Right lung (tissue), 5 donors: Measurements from ENCODE around the gene KDM4B. TPM values are rescaled to one million over a fixed set of nuclear protein-coding genes. Genes with fewer than 3 reads are reported as not detected.

Experiments used
- DNase-seq, 2 donors: peaks; one replicate each; pipeline ENCODE4 v3.0.0-alpha.2; 2013
- polyA plus RNA-seq, 5 donors: library from polyadenylated mRNA; unstranded; fragments of 120-200 nt; gene quantifications; one replicate each; pipeline versions ENCODE4 v1.2.1 to v1.2.3, GENCODE V29; 2013; ENCODE audit warnings: inconsistent platforms in 1 of 5, low replicate concordance in 1 of 5; ENCODE audit not compliant: insufficient read length in 5 of 5, insufficient read depth in 1 of 5

KDM4B gene
- polyA plus RNA-seq, 5 donors = 19.1 to 34.8 (median 24.8) TPM

DNA sequence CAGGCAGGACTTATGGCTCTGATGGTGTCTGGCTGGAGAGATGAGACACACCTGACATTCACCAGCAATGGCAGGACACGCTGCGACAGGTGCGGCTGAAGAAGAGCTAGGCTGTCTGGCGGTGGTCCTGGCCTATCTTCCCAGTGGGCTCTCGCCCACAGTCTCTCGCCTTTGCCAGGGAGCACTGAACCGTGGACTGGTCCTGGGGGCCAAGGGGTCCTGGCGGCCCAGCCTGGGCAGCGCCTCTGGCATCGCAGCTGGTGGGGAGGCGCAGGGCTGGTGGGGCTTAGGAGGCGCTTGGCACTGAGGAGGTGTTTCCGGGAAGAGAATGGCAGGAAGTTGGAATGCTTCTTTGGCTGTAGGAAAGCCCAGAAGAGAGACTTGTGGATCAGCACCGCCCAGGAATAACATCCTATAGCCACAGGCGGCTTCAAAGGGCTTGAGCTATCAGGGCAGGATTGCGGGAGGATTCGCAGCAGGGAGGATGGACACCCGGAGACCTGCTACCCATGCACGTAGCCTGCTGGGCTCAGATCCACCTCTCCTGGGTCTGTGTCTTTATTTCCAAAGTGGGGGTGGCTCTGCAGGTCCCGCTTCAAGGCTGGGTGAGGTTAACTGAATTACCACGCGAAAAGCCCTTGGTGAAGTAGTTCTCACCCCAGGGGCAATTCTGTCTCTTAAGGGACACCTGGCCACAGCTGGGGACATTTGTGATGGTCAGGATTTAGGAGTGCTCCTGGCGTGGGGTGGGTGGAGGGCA, 14.6 kb downstream of the KDM4B start:
- DNase-seq = no peak

- no peak for DNase-seq
Observed at GRCh38 chr19:4984106-4984380, 15.1 kb downstream of the KDM4B start.

DNA sequence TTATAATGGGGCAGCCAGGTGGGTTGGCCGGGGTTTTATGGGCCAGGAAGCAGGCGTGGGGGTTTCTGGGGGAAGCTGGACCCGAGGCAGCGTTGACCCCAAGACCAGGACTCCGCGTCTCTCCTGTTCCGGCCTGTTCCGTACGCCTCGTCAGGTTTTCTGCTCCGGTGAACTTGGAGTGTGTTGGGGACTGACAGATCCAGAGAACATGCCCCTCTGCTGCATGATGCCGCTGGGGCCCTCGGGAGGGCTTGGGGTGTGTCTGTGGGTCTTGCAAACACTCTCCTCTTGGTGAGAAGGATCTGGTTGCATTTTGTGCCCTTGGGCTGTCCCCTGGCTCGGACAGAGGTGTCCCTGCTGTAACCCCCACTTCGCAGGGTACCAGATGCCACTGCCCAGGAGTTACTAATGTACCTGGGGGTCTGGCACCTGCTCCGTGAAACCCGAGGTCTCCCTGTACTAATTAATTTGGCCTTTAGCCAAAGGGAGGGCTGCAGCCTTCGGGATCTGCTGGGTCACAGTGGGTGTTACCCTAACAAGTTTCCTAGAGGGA, 15.6 kb downstream of the KDM4B start:
- no peak for DNase-seq

DNA sequence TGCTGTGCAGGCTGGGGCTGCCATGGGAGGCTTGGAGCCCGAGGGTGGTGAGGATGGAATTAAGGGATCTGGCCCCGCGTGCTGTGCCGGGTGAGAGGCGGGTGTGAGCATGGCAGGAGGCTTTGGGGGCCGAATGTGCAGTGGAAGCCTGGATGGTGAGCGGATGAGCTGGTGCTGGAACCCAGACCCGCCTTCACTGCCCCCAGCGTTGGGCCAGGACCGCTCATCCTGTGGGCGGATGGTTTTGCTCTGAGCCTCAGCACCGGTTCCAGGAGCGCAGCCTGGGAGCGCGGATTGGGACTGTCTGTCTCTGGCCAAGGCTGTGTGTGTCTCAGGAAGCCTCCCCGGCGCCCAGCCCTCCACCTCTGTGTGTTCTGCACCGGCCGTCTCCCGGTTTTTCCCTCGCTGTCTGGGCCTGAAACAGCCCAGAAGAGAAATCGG, 16.7 kb downstream of the KDM4B start:
- DNase-seq = no peak

DNA sequence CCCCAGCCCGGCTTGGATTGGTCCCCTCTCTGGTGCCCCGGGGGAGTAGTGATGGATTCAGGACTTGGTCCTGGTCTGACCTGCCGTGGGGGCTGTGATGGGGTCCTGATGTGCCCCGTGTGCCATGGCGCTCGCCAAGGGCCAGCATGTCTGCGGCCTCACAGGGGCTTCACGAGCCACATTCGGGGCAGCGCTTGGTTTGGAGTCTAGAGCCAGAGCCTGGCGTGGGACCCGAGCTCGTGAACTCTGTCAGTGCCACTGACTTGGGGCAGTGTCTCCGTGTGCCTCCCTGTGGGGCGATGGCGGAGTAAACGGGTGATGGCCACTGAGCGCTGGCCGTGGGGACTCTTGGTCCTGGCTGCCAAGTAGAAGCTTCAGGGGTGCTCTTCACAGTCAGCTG, 17.1 kb downstream of the KDM4B start:
- no peak for DNase-seq

GRCh38 chr19:4986471-4986891, 17.6 kb downstream of the KDM4B start:
- DNase-seq = no peak

GRCh38 chr19:4987256-4987655, 18.3 kb downstream of the KDM4B start:
- no peak for DNase-seq

- no peak for DNase-seq
Observed at GRCh38 chr19:4987692-4988370, 18.9 kb downstream of the KDM4B start.

GRCh38 chr19:4988770-4989251, 19.9 kb downstream of the KDM4B start:
- peak; percentile 55 to 65 for DNase-seq

- no peak for DNase-seq
Observed at GRCh38 chr19:4990306-4990705, 21.4 kb downstream of the KDM4B start.

GRCh38 chr19:4991538-4991937, 22.6 kb downstream of the KDM4B start:
- DNase-seq = no peak

DNA sequence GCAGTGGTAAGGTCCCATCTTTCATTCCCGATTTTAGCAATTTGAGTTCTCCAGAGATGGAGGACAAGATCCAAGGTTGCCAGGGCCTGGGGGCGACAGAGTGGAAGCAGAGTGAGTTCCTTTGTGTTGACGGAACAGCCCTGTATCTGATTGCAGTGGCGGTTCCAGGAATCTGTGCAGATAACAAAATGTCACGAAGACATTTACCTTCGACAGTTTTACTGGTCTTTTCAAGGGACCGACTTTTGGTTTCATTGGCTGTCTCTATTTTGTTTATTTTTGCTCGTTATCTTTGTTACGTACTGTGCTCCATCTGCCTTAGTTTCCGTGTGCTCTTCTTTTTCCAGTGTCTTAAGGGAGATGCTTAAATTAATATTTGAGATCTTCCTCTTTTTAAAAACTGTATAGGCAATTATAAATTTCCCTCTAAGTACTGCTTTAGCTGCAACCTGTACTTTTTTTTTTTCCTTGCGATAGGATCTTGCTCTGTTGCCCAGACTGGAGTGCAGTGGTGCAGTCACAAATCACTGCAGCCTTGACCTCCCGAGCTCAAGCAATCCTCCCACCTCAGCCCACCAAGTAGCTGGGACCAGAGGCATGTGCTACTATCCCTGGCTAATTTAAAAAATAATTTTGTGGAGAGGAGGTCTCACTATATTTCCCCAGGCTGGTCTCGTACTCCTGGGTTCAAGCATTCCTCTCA, 23.2 kb downstream of the KDM4B start:
- no peak for DNase-seq

DNA sequence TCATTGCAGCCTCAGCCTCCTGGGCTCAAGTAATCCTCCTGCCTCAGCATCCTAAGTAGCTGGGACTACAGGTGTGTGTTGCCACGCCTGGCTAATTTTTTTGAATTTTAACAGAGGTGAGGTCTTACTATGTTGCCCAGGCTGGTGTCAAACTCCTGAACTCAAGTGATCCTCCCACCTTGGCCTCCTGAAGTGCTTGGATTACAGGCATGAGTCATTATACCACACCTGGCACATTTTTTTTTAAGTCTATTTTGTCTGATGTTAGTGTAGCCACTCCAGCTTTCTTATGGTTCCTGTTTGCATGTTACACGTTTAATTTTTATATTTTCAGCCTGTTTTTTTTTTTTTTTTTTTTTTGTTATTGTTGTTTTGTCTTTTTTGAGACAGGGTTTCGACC, 24.8 kb downstream of the KDM4B start:
- no peak for DNase-seq

DNA sequence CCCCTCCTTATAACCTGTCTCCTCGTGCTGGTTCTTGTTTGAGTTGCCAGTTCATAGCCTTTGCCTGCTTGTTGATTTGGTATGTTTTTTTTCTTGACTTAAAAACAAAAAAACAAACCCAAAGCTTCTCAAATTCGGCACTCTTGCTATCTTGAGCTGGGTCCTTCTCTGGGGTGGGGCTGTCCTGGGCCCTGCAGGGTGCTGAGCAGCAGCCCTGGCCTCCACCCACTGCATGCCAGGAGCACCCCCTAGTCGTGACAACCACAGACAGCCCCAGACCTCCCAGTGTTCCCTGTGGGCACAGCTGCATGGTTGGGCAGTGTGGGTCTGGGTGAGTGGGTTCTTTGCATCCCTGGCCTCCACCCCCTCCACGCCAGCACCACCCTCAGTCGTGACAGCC, 27.8 kb downstream of the KDM4B start:
- DNase-seq = no peak

- DNase-seq = no peak
Observed at GRCh38 chr19:4997297-4997696, 28.4 kb downstream of the KDM4B start.

GRCh38 chr19:5000120-5000611, 31.3 kb downstream of the KDM4B start:
- no peak for DNase-seq

- no peak for DNase-seq
Observed at GRCh38 chr19:5001615-5002014, 32.7 kb downstream of the KDM4B start.

DNA sequence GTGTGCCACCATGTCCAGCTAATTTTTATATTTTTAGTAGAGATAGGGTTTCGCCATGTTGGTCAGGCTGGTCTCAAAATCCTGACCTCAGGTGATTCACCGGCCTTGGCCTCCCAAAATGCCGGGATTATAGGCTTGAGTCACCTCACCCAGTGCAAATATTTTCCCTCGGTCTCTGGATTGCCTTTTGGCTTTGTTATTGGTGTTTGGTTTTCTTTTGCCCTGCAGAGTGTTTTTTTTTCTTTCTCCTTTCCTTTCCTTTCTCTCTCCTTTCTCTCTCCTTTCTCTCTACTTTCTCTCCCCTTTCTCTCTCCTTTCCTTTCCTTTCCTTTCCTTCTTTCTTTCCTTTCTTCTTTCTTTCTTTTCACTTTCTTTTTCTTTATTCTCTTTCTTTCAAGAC, 33.2 kb downstream of the KDM4B start:
- DNase-seq = no peak

- DNase-seq = no peak
Observed at GRCh38 chr19:5003781-5004180, 34.9 kb downstream of the KDM4B start.

DNA sequence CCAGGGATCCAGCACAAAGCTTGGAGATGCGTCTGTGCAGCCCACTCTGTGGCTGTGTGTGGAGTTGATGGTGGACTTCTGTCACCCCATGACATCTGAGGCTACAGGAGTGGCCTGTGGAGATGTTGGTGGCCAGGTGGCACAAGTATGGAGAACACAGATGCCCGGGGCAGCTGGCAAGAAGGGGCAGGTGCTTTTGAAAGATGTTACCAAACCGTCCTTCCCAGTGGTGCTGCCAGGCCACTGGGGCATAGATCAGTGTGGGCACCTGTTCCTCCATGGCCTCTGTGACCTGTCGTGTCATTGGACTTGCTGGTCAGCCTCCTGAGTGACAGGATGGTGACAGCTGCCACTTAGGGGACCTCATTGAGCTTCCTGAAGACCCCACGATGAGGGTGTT, 36.2 kb downstream of the KDM4B start:
- no peak for DNase-seq

GRCh38 chr19:5006201-5006600, 37.3 kb downstream of the KDM4B start:
- no peak for DNase-seq

DNA sequence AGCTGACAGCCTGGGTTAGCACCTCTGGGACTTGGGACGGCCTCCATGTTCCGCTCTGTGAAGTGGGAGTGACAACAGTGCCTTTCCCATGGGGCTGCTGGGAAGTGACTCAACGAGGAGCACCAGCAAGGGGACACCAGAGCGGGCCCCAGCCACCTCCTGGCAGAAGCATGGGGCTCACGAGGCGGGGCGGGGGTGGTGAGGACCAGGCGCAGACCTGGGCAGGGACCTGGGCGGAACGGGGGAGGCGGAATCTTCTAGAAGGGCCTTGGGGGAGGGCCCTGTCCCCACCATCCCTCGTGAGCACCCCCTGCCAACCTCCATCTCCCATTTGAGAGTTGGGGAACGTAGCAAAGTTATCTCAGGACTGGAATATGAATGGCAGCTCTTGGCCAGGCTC, 37.9 kb downstream of the KDM4B start:
- no peak for DNase-seq
